ENCODE results near the gene OR2V2.

GRCh38 chr5:181114284-181114843 is 33.0 kb upstream of the OR2V2 start:
- TF ChIP-seq POLR2A (IDR thresholded peaks at IDR 0.05): no peak
- TF ChIP-seq, protein P1, sequence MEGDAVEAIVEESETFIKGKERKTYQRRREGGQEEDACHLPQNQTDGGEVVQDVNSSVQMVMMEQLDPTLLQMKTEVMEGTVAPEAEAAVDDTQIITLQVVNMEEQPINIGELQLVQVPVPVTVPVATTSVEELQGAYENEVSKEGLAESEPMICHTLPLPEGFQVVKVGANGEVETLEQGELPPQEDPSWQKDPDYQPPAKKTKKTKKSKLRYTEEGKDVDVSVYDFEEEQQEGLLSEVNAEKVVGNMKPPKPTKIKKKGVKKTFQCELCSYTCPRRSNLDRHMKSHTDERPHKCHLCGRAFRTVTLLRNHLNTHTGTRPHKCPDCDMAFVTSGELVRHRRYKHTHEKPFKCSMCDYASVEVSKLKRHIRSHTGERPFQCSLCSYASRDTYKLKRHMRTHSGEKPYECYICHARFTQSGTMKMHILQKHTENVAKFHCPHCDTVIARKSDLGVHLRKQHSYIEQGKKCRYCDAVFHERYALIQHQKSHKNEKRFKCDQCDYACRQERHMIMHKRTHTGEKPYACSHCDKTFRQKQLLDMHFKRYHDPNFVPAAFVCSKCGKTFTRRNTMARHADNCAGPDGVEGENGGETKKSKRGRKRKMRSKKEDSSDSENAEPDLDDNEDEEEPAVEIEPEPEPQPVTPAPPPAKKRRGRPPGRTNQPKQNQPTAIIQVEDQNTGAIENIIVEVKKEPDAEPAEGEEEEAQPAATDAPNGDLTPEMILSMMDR (IDR thresholded peaks at IDR 0.05): no peak

All from uterus (tissue), 2 donors.